DMS153 (cell line): Measurements from ENCODE around the gene RERG.

Experiments used
- DNase-seq: peaks from one replicate; lab custom pipeline; 2025; lab: John Stamatoyannopoulos, UW

Gene RERG

GRCh38 chr12:15186597-15186996 is 34.6 kb downstream of the RERG start:
- DNase-seq: no peak

GRCh38 chr12:15184484-15184883 is 36.7 kb downstream of the RERG start:
- DNase-seq: no peak

- DNase-seq: no peak
Measured at GRCh38 chr12:15183821-15184220, 37.4 kb downstream of the RERG start.

GRCh38 chr12:15181017-15181683 is 40.1 kb downstream of the RERG start:
- no peak for DNase-seq

- DNase-seq: no peak
Measured at GRCh38 chr12:15180325-15180724, 40.9 kb downstream of the RERG start.

GRCh38 chr12:15179672-15180071 is 41.5 kb downstream of the RERG start:
- no peak for DNase-seq

- DNase-seq: no peak
Measured at GRCh38 chr12:15173142-15173541, 48.1 kb downstream of the RERG start.

- no peak for DNase-seq
Measured at GRCh38 chr12:15172060-15172822, 49.0 kb downstream of the RERG start.

GRCh38 chr12:15171012-15171655 is 50.1 kb downstream of the RERG start:
- DNase-seq: no peak

GRCh38 chr12:15168026-15168678 is 53.1 kb downstream of the RERG start:
- no peak for DNase-seq

- no peak for DNase-seq
Measured at GRCh38 chr12:15165012-15165659, 56.1 kb downstream of the RERG start.

GRCh38 chr12:15163030-15163976 is 57.9 kb downstream of the RERG start:
- peak; percentile 25 for DNase-seq

- DNase-seq: no peak
Measured at GRCh38 chr12:15158083-15158482, 63.1 kb downstream of the RERG start.

GRCh38 chr12:15157269-15157671 is 63.9 kb downstream of the RERG start:
- DNase-seq: no peak

- DNase-seq: peak; percentile 73
Measured at GRCh38 chr12:15155271-15155670, 65.9 kb downstream of the RERG start.

- no peak for DNase-seq
Measured at GRCh38 chr12:15154103-15154502, 67.1 kb downstream of the RERG start.

GRCh38 chr12:15152868-15153267 is 68.3 kb downstream of the RERG start:
- DNase-seq: no peak

GRCh38 chr12:15152456-15152855 is 68.8 kb downstream of the RERG start:
- DNase-seq: no peak

- DNase-seq: peak; percentile 17
Measured at GRCh38 chr12:15151161-15152091, 69.8 kb downstream of the RERG start.

GRCh38 chr12:15146585-15146984 is 74.6 kb downstream of the RERG start:
- DNase-seq: no peak
